Keratinocyte (primary cell): ENCODE data around the gene TMEM163. TPM values are rescaled to one million over a fixed set of nuclear protein-coding genes. Genes with fewer than 3 reads are reported as not detected.

Experiments
- DNase-seq: peaks from one replicate; pipeline ENCODE4 v3.0.0-alpha.2; 2011; ENCODE audit warnings: low read depth, missing footprints, low spot score
- FAIRE-seq: peaks from 2 replicates; lab custom pipeline; 2011; peaks lifted over from hg19 to GRCh38; lab: Jason Lieb, UNC
- H2AFZ ChIP-seq: 2 replicates; pipeline ENCODE4 v1.6.0; 2012; ENCODE audit warnings: low read length, control low read depth, inconsistent platforms; ENCODE audit not compliant: control insufficient read depth
- H3K27ac ChIP-seq: 2 replicates; pipeline ENCODE4 v1.5.1; 2011; ENCODE audit warnings: low read length; ENCODE audit not compliant: control insufficient read depth, insufficient read depth
- H3K27me3 ChIP-seq: 3 replicates; pipeline ENCODE4 v1.6.0; 2011; ENCODE audit warnings: low read length; ENCODE audit not compliant: control insufficient read depth, insufficient read depth; ENCODE audit errors: extremely low read depth
- H3K36me3 ChIP-seq, 2 experiments: 2 replicates in 1 of 2; 3 replicates in 1 of 2; pipeline ENCODE4 v1.5.1; 2011; ENCODE audit warnings: low read length in 2 of 2, mild to moderate bottlenecking in 1 of 2; ENCODE audit not compliant: control insufficient read depth in 2 of 2, insufficient read depth in 2 of 2; ENCODE audit errors: extremely low read depth in 1 of 2
- H3K4me1 ChIP-seq: 3 replicates; pipeline ENCODE4 v1.5.1; 2011; ENCODE audit warnings: low read length; ENCODE audit not compliant: control insufficient read depth, insufficient read depth; ENCODE audit errors: extremely low read depth
- H3K4me2 ChIP-seq: 3 replicates; pipeline ENCODE4 v1.6.0; 2011; ENCODE audit warnings: low read depth, low read length; ENCODE audit not compliant: control insufficient read depth, insufficient read depth; ENCODE audit errors: extremely low read depth
- H3K4me3 ChIP-seq, 3 experiments: fragments of 200-600 bp in 1 of 3; sonication (generic) in 1 of 3; 2 replicates in 2 of 3; 3 replicates in 1 of 3; pipeline ENCODE4 v1.5.1; 2011 to 2016; ENCODE audit warnings: low read length in 3 of 3, mild to moderate bottlenecking in 3 of 3, control low read depth in 2 of 3, inconsistent platforms in 1 of 3, low read depth in 1 of 3, mixed read lengths in 1 of 3, mixed run types in 1 of 3, moderate library complexity in 1 of 3; ENCODE audit not compliant: control insufficient read depth in 2 of 3, insufficient read depth in 2 of 3; ENCODE audit errors: extremely low read depth in 1 of 3
- H3K79me2 ChIP-seq: 2 replicates; pipeline ENCODE4 v1.6.0; 2012; ENCODE audit warnings: low read length; ENCODE audit not compliant: control insufficient read depth, insufficient read depth
- H3K9ac ChIP-seq: 3 replicates; pipeline ENCODE4 v1.6.0; 2011; ENCODE audit warnings: low read length; ENCODE audit not compliant: control insufficient read depth, insufficient read depth; ENCODE audit errors: extremely low read depth
- H3K9me1 ChIP-seq: 3 replicates; pipeline ENCODE4 v1.6.0; 2011; ENCODE audit warnings: low read length; ENCODE audit not compliant: control insufficient read depth, insufficient read depth; ENCODE audit errors: extremely low read depth
- H3K9me3 ChIP-seq: 2 replicates; pipeline ENCODE4 v1.5.1; 2012; ENCODE audit warnings: low read depth, low read length; ENCODE audit not compliant: control insufficient read depth
- H4K20me1 ChIP-seq: 3 replicates; pipeline ENCODE4 v1.6.0; 2011; ENCODE audit warnings: low read length; ENCODE audit not compliant: control insufficient read depth, insufficient read depth; ENCODE audit errors: extremely low read depth
- EZH2 ChIP-seq: IDR thresholded peaks from one replicate; pipeline ENCODE4 v1.6.1; 2012; ENCODE audit warnings: inconsistent platforms, mild to moderate bottlenecking, low read length, moderate library complexity
- dilution Hi-C: fragments of 300-500 bp; cut with MboI; formaldehyde crosslinking; loops from one replicate; pipeline ENCODE4 v1.7.0; 2020; ENCODE audit warnings: low sequenced_read_pairs; ENCODE audit not compliant: extremely low pct_ligation_motif_present
- polyA plus RNA-seq, 5 experiments: library from polyadenylated mRNA; depleted of rRNA in 3 of 5; stranded (reverse) in 3 of 5; stranded (forward) in 1 of 5; unstranded in 1 of 5; fragments of >200 nt; gene quantifications; 1 replicate in 1 of 5; 2 replicates in 3 of 5; 3 replicates in 1 of 5; pipeline versions ENCODE4 v1.2.1 to v1.2.3, GENCODE V29; 2011 to 2012; ENCODE audit warnings: missing spikeins in 2 of 5, low read depth in 1 of 5, low replicate concordance in 1 of 5
- TF ChIP-seq, protein P1 (sequence below), 3 experiments: IDR thresholded peaks in 1 of 3; conservative IDR thresholded peaks in 1 of 3; optimal IDR thresholded peaks in 1 of 3; 2 replicates in 2 of 3; 3 replicates in 1 of 3; pipeline versions ENCODE3 to v1.5.1; 2011; ENCODE audit warnings: low read length in 3 of 3, mild to moderate bottlenecking in 3 of 3, moderate library complexity in 2 of 3, control low read depth in 1 of 3, inconsistent platforms in 1 of 3; ENCODE audit not compliant: insufficient read depth in 2 of 3; ENCODE audit errors: extremely low read depth in 1 of 3

The TMEM163 gene
- polyA plus RNA-seq, 1 donor (not counting 4 experiments of a cell fraction or from before 2014, with no cell fraction given) = not detected

GRCh38 chr2:134713176-134713575 is 5.6 kb downstream of the TMEM163 start:
- Histone ChIP-seq H3K9me3 (no peaks in the 10 kb centered on the region), H3K4me1 (no peaks in the 10 kb centered on the region), H3K4me2 (no peak overlapping the region), H3K9ac (no peak overlapping the region), H3K79me2 (no peaks in the 10 kb centered on the region), H4K20me1 (no peaks in the 10 kb centered on the region), H3K27ac (no peak overlapping the region), H2AFZ (no peak overlapping the region), H3K4me3 (no peak overlapping the region), H3K9me1 (no peaks in the 10 kb centered on the region), H3K27me3 (peaks cover 24% of the 10 kb centered on the region), H3K36me3 (no peaks in the 10 kb centered on the region)
- dilution Hi-C loops = no loop called here
- DNase-seq (no peak), FAIRE-seq (no peak)
- TF ChIP-seq, protein P1, sequence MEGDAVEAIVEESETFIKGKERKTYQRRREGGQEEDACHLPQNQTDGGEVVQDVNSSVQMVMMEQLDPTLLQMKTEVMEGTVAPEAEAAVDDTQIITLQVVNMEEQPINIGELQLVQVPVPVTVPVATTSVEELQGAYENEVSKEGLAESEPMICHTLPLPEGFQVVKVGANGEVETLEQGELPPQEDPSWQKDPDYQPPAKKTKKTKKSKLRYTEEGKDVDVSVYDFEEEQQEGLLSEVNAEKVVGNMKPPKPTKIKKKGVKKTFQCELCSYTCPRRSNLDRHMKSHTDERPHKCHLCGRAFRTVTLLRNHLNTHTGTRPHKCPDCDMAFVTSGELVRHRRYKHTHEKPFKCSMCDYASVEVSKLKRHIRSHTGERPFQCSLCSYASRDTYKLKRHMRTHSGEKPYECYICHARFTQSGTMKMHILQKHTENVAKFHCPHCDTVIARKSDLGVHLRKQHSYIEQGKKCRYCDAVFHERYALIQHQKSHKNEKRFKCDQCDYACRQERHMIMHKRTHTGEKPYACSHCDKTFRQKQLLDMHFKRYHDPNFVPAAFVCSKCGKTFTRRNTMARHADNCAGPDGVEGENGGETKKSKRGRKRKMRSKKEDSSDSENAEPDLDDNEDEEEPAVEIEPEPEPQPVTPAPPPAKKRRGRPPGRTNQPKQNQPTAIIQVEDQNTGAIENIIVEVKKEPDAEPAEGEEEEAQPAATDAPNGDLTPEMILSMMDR (optimal IDR thresholded peaks at IDR 0.05 in 1 of 3, IDR thresholded peaks at IDR 0.05 in 1 of 3, conservative IDR thresholded peaks at IDR 0.05 in 1 of 3; ENCODE audit: extremely low read depth in 1 of 3, insufficient read depth in 2 of 3, low read length in 3 of 3) = no peak
- no peak for TF ChIP-seq EZH2

DNA sequence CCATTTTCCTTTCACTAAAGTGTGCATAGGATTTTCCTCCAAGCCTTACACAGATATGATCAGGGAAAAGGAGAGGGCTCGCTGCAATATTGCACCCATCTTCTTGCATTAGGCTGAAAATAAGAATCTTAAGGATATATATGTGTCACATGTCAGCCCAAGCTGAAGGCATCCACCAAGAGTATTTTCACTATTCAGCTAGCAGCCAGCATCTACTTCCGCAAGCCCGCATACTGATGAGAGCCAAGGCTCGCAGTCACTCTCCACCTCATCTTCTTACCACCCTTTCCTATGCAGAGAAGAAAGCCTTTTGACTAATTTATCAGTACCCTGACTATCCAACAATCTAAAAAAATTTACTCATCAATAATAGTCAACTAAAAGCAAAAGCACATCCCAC is 6.1 kb downstream of the TMEM163 start:
- Histone ChIP-seq H3K4me1 (no peaks in the 10 kb centered on the region), H3K27ac (no peak overlapping the region), H3K4me3 (no peak overlapping the region), H3K36me3 (no peaks in the 10 kb centered on the region), H3K9me1 (no peaks in the 10 kb centered on the region), H3K9ac (no peak overlapping the region), H3K9me3 (no peaks in the 10 kb centered on the region), H4K20me1 (no peaks in the 10 kb centered on the region), H3K79me2 (no peaks in the 10 kb centered on the region), H3K4me2 (no peak overlapping the region), H2AFZ (no peak overlapping the region), H3K27me3 (peaks cover 20% of the 10 kb centered on the region)
- DNase-seq (no peak), FAIRE-seq (no peak)
- TF ChIP-seq EZH2 = no peak
- TF ChIP-seq, protein P1 (optimal IDR thresholded peaks at IDR 0.05 in 1 of 3, IDR thresholded peaks at IDR 0.05 in 1 of 3, conservative IDR thresholded peaks at IDR 0.05 in 1 of 3; ENCODE audit: extremely low read depth in 1 of 3, insufficient read depth in 2 of 3, low read length in 3 of 3) = no peak
- dilution Hi-C loops = no loop called here
